ENCODE measurements around the gene FOXE1.

GRCh38 chr9:97900738-97901565 lies 47.9 kb downstream of the FOXE1 start:
- peak; percentile 22 to 67 (median 51) for TF ChIP-seq CTCF (IDR thresholded peaks at IDR 0.05)
- TF ChIP-seq POLR2A (IDR thresholded peaks at IDR 0.05), result no peak
- TF ChIP-seq POLR2AphosphoS5 (IDR thresholded peaks at IDR 0.05), result no peak
